Activated CD8-positive, alpha-beta T cell treated with anti-CD3 and anti-CD28 coated beads, Interleukin-2, amount 10 ng/mL, durations not matched to agents 7 days and 5 days (primary cell): ENCODE results near the gene CFAP251. TPM values are rescaled to one million over a fixed set of nuclear protein-coding genes. Genes with fewer than 3 reads are reported as not detected.
A peak's percentile ranks its signal among the peaks of the same experiment; 100 is the strongest.

Experiments used
- ATAC-seq: fragments of 150-1000 bp; cut with Tn5 transposase; one replicate; pipeline ENCODE4 v1.10.0; 2021; ENCODE audit warnings: moderate library complexity
- CTCF ChIA-PET: fragments of 350-600 bp; sonication (Branson Sonifier 250); formaldehyde crosslinking; loops from one replicate; lab custom pipeline; 2021; ENCODE audit warnings: antibody characterized with exemption; lab: Charles Lee
- POLR2A ChIA-PET: fragments of 350-600 bp; sonication (Branson Sonifier 250); formaldehyde crosslinking; loops from one replicate; lab custom pipeline; 2021; ENCODE audit warnings: antibody characterized with exemption; lab: Charles Lee
- DNase-seq: peaks from one replicate; pipeline ENCODE4 v3.0.0-alpha.2; 2020
- H3K27ac Mint-ChIP-seq: one replicate; pipeline ENCODE4 v1.8.0; 2021; ENCODE audit warnings: mild to moderate bottlenecking, mixed read lengths
- H3K27me3 Mint-ChIP-seq: one replicate; pipeline ENCODE4 v1.8.0; 2021; ENCODE audit warnings: low read depth, mixed read lengths
- H3K36me3 Mint-ChIP-seq: one replicate; pipeline ENCODE4 v1.8.0; 2021; ENCODE audit warnings: low read depth, mixed read lengths
- H3K4me1 Mint-ChIP-seq: one replicate; pipeline ENCODE4 v1.8.0; 2021; ENCODE audit warnings: low read depth, mixed read lengths
- H3K4me3 Mint-ChIP-seq: one replicate; pipeline ENCODE4 v1.8.0; 2021; ENCODE audit warnings: mild to moderate bottlenecking, mixed read lengths
- H3K9me3 Mint-ChIP-seq: one replicate; pipeline ENCODE4 v1.8.0; 2022; ENCODE audit warnings: mixed read lengths; ENCODE audit not compliant: insufficient read depth
- total RNA-seq, 2 experiments: library from RNA; stranded (reverse); gene quantifications; one replicate each; pipeline ENCODE4 v1.2.3, GENCODE V29; 2021

CFAP251 gene
- total RNA-seq, 2 experiments from 2014 or later: 0.70 to 0.82 TPM

- CTCF ChIA-PET: no interaction called here
- POLR2A ChIA-PET: interaction anchor here (0.8 kb wide), 1 partner anchor 265 kb away, joined by 3 read pairs; the partner anchor contains the start of gene VPS33A
- H3K27ac Mint-ChIP-seq: no peak overlapping the region
- no peak overlapping the region for H3K4me3 Mint-ChIP-seq
- peaks cover 3% of the 10 kb centered on the region for H3K9me3 Mint-ChIP-seq
- DNase-seq (no peak), ATAC-seq (no peak)
- peaks cover 26% of the 10 kb centered on the region for H3K27me3 Mint-ChIP-seq
- H3K36me3 Mint-ChIP-seq: no peaks in the 10 kb centered on the region
- H3K4me1 Mint-ChIP-seq: peaks cover 24% of the 10 kb centered on the region
Observed at GRCh38 chr12:122001466-122002209, 83.2 kb downstream of the CFAP251 start.

GRCh38 chr12:122003651-122004611 is 85.5 kb downstream of the CFAP251 start:
- DNase-seq: no peak
- POLR2A ChIA-PET: no interaction called here
- CTCF ChIA-PET: interaction anchor here (1.1 to 1.6 kb wide), 2 partner anchors 13 to 192 kb away, joined by 3 to 4 read pairs; no protein-coding TSS in a partner anchor
- no peak overlapping the region for H3K27ac Mint-ChIP-seq
- no peak overlapping the region for H3K4me3 Mint-ChIP-seq
- no peaks in the 10 kb centered on the region for H3K36me3 Mint-ChIP-seq
- peaks cover 35% of the 10 kb centered on the region for H3K4me1 Mint-ChIP-seq
- H3K27me3 Mint-ChIP-seq: peaks cover 29% of the 10 kb centered on the region
- peaks cover 3% of the 10 kb centered on the region for H3K9me3 Mint-ChIP-seq
- ATAC-seq: peak; percentile 63

- CTCF ChIA-PET: interaction anchor here (1.1 to 1.6 kb wide), 3 partner anchors 13 to 191 kb away, joined by 3 to 4 read pairs (median 3); partner anchors contain the start of gene CFAP251
- Mint-ChIP-seq H3K27me3 (peaks cover 29% of the 10 kb centered on the region), H3K4me3 (no peak overlapping the region), H3K27ac (no peak overlapping the region), H3K36me3 (no peaks in the 10 kb centered on the region), H3K9me3 (peaks cover 1% of the 10 kb centered on the region), H3K4me1 (peaks cover 35% of the 10 kb centered on the region)
- DNase-seq (no peak), ATAC-seq (no peak)
- POLR2A ChIA-PET: no interaction called here
Observed at GRCh38 chr12:122004633-122005071, 86.3 kb downstream of the CFAP251 start.

DNA sequence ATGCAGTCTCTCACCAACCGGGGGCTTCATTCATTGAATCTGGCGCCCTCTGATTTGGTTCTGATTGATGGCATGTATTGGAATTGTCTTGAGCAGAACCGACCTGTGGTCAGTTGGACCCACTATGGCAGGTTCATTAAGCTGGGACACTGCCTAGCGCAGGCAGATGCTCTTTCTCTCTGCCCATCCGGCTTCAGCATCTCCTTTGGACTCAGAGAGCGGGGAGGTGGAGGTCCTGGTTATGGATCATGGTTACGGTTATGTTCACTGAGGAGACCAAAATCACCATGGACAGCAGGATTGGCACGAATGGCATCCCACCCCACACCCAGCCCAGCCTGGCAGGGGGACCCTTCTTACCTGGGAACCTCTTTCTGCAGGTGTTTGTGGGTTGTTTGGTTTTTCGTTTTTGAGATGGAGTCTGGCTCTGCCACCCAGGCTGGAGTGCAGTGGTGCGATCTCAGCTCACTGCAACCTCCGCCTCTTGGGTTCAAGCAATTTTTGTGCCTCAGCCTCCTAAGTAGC is 86.9 kb downstream of the CFAP251 start:
- H3K4me3 Mint-ChIP-seq: no peak overlapping the region
- POLR2A ChIA-PET: no interaction called here
- CTCF ChIA-PET: interaction anchor here (1.1 to 1.6 kb wide), 3 partner anchors 14 to 190 kb away, joined by 3 to 4 read pairs (median 3); partner anchors contain the start of gene CFAP251
- H3K27me3 Mint-ChIP-seq: peaks cover 29% of the 10 kb centered on the region
- ATAC-seq: no peak
- no peak overlapping the region for H3K27ac Mint-ChIP-seq
- H3K4me1 Mint-ChIP-seq: peaks cover 35% of the 10 kb centered on the region
- H3K36me3 Mint-ChIP-seq: no peaks in the 10 kb centered on the region
- no peak for DNase-seq
- H3K9me3 Mint-ChIP-seq: no peaks in the 10 kb centered on the region

GRCh38 chr12:122006186-122006926 is 88.0 kb downstream of the CFAP251 start:
- POLR2A ChIA-PET: no interaction called here
- Mint-ChIP-seq H3K9me3 (no peaks in the 10 kb centered on the region), H3K27ac (no peak overlapping the region), H3K4me1 (peaks cover 35% of the 10 kb centered on the region), H3K36me3 (no peaks in the 10 kb centered on the region), H3K27me3 (peaks cover 27% of the 10 kb centered on the region), H3K4me3 (peak overlapping the region; percentile 27)
- CTCF ChIA-PET: interaction anchor here (1.1 kb wide), 1 partner anchor 88 kb away, joined by 4 read pairs; the partner anchor contains the start of gene CFAP251
- DNase-seq: peak; percentile 44
- ATAC-seq: peak; percentile 58

DNA sequence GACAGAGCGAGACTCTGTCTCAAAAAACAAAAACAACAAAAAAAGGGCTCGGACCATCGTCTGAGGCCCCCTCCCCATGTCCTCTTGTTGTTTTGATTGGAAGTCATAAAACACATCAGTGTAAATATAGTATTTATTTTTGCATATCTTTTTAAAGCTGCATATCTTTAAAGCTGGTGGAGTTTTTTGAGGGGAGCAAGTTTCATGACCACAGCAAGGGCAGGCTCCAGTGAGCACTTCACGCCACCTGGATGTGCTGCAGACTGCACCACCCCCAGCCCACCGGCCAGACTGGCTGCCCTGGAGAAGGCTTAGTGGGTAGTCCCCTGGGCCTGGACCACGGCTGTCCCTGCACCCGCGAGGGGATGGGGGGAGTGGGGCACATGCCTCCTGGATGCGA is 91.3 kb downstream of the CFAP251 start:
- Mint-ChIP-seq H3K4me3 (no peak overlapping the region), H3K27me3 (peaks cover 15% of the 10 kb centered on the region), H3K9me3 (no peaks in the 10 kb centered on the region), H3K4me1 (peaks cover 28% of the 10 kb centered on the region), H3K27ac (no peak overlapping the region), H3K36me3 (no peaks in the 10 kb centered on the region)
- ChIA-PET POLR2A (no interaction called here), CTCF (no interaction called here)
- no peak for DNase-seq
- no peak for ATAC-seq

GRCh38 chr12:122012184-122012583 is 93.8 kb downstream of the CFAP251 start:
- H3K4me3 Mint-ChIP-seq: no peak overlapping the region
- H3K27me3 Mint-ChIP-seq: peaks cover 6% of the 10 kb centered on the region
- ATAC-seq: no peak
- DNase-seq: no peak
- no peaks in the 10 kb centered on the region for H3K36me3 Mint-ChIP-seq
- ChIA-PET CTCF (interaction anchor here (1.0 kb wide), 1 partner anchor 30 kb away, joined by 4 read pairs; no protein-coding TSS in a partner anchor), POLR2A (no interaction called here)
- H3K9me3 Mint-ChIP-seq: no peaks in the 10 kb centered on the region
- H3K4me1 Mint-ChIP-seq: peaks cover 8% of the 10 kb centered on the region
- H3K27ac Mint-ChIP-seq: no peak overlapping the region

GRCh38 chr12:122013136-122013535 is 94.7 kb downstream of the CFAP251 start:
- ATAC-seq (no peak), DNase-seq (no peak)
- ChIA-PET CTCF (no interaction called here), POLR2A (no interaction called here)
- H3K27me3 Mint-ChIP-seq: peaks cover 4% of the 10 kb centered on the region
- H3K4me1 Mint-ChIP-seq: peaks cover 3% of the 10 kb centered on the region
- no peak overlapping the region for H3K4me3 Mint-ChIP-seq
- peaks cover 1% of the 10 kb centered on the region for H3K9me3 Mint-ChIP-seq
- no peak overlapping the region for H3K27ac Mint-ChIP-seq
- H3K36me3 Mint-ChIP-seq: no peaks in the 10 kb centered on the region

- Mint-ChIP-seq H3K27me3 (peaks cover 4% of the 10 kb centered on the region), H3K27ac (no peak overlapping the region), H3K36me3 (no peaks in the 10 kb centered on the region), H3K9me3 (peaks cover 6% of the 10 kb centered on the region), H3K4me3 (no peak overlapping the region), H3K4me1 (peaks cover 3% of the 10 kb centered on the region)
- ChIA-PET POLR2A (interaction anchor here (0.6 to 0.9 kb wide), 2 partner anchors 12 to 232 kb away, joined by 4 read pairs; no protein-coding TSS in a partner anchor), CTCF (no interaction called here)
- no peak for DNase-seq
- no peak for ATAC-seq
Observed at GRCh38 chr12:122013791-122014590, 95.6 kb downstream of the CFAP251 start.

- H3K27ac Mint-ChIP-seq: no peak overlapping the region
- H3K4me3 Mint-ChIP-seq: no peak overlapping the region
- H3K9me3 Mint-ChIP-seq: peaks cover 6% of the 10 kb centered on the region
- no peaks in the 10 kb centered on the region for H3K36me3 Mint-ChIP-seq
- H3K27me3 Mint-ChIP-seq: peaks cover 10% of the 10 kb centered on the region
- POLR2A ChIA-PET: interaction anchor here (0.6 to 0.9 kb wide), 2 partner anchors 11 to 231 kb away, joined by 4 read pairs; no protein-coding TSS in a partner anchor
- H3K4me1 Mint-ChIP-seq: peaks cover 3% of the 10 kb centered on the region
- ATAC-seq (no peak), DNase-seq (no peak)
- CTCF ChIA-PET: no interaction called here
Observed at GRCh38 chr12:122014781-122015180, 96.4 kb downstream of the CFAP251 start.
